ENCODE data around the gene AEBP1. TPM values are rescaled to one million over a fixed set of nuclear protein-coding genes. Genes with fewer than 3 reads are reported as not detected.
A peak's percentile ranks its signal among the peaks of the same experiment; 100 is the strongest.

The AEBP1 gene
- total RNA-seq, 2 donors from 2014 or later: 84.4 to 193 TPM

- Histone ChIP-seq H3K9me3 (no peaks in the 10 kb centered on the region), H3K4me1 (peaks cover 0 to 42% of the 10 kb centered on the region in 2 donors), H3K27ac (peak overlapping the region; percentile 86 to 89), H3K4me3 (no peak overlapping the region), H3K36me3 (peaks cover 66% of the 10 kb centered on the region), H3K27me3 (no peaks in the 10 kb centered on the region)
- no peak for DNase-seq (ENCODE audit: low spot score)
- TF ChIP-seq CTCF (IDR thresholded peaks at IDR 0.05): no peak
Measured at GRCh38 chr7:44059219-44060090, 44.7 kb upstream of the AEBP1 start.

- peaks cover 0 to 48% of the 10 kb centered on the region in 2 donors for H3K4me1 ChIP-seq
- no peaks in the 10 kb centered on the region for H3K9me3 ChIP-seq
- peak overlapping the region; percentile 86 to 89 for H3K27ac ChIP-seq
- H3K36me3 ChIP-seq: peaks cover 66% of the 10 kb centered on the region
- H3K4me3 ChIP-seq: no peak overlapping the region
- no peak for DNase-seq (ENCODE audit: low spot score)
- H3K27me3 ChIP-seq: no peaks in the 10 kb centered on the region
- no peak for TF ChIP-seq CTCF (IDR thresholded peaks at IDR 0.05)
Measured at GRCh38 chr7:44060091-44060947, 43.8 kb upstream of the AEBP1 start.

GRCh38 chr7:44060948-44061644 lies 43.0 kb upstream of the AEBP1 start:
- H3K9me3 ChIP-seq: no peaks in the 10 kb centered on the region
- peak overlapping the region; percentile 86 to 89 for H3K27ac ChIP-seq
- no peak overlapping the region for H3K4me3 ChIP-seq
- peaks cover 65% of the 10 kb centered on the region for H3K36me3 ChIP-seq
- no peak for TF ChIP-seq CTCF (IDR thresholded peaks at IDR 0.05)
- peaks cover 0 to 56% of the 10 kb centered on the region in 2 donors for H3K4me1 ChIP-seq
- DNase-seq (ENCODE audit: low spot score): no peak
- H3K27me3 ChIP-seq: no peaks in the 10 kb centered on the region

GRCh38 chr7:44061645-44062179 lies 42.4 kb upstream of the AEBP1 start:
- Histone ChIP-seq H3K4me3 (no peak overlapping the region), H3K4me1 (peaks cover 0 to 62% of the 10 kb centered on the region in 2 donors), H3K36me3 (peaks cover 58% of the 10 kb centered on the region), H3K27ac (peak overlapping the region; percentile 86 to 89), H3K27me3 (no peaks in the 10 kb centered on the region), H3K9me3 (no peaks in the 10 kb centered on the region)
- TF ChIP-seq CTCF (IDR thresholded peaks at IDR 0.05): no peak
- no peak for DNase-seq (ENCODE audit: low spot score)

GRCh38 chr7:44062180-44062902 lies 41.8 kb upstream of the AEBP1 start:
- Histone ChIP-seq H3K9me3 (no peaks in the 10 kb centered on the region), H3K27me3 (no peaks in the 10 kb centered on the region), H3K4me1 (peaks cover 0 to 68% of the 10 kb centered on the region in 2 donors), H3K36me3 (peaks cover 52% of the 10 kb centered on the region), H3K4me3 (peak overlapping the region in 1 of 2 donors; percentile 63), H3K27ac (peak overlapping the region; percentile 86 to 89)
- TF ChIP-seq CTCF (IDR thresholded peaks at IDR 0.05): no peak
- no peak for DNase-seq (ENCODE audit: low spot score)

Data from right atrium auricular region (tissue), 2 donors.